OCI-LY1 (cell line): Measurements from ENCODE around the gene DHX32.

Experiments used
- H2AFZ ChIP-seq: fragments of 200-600 bp; sonication (generic), shearing (Covaris generic); 2 replicates; pipeline ENCODE4 v1.6.0; 2014; ENCODE audit warnings: antibody characterized with exemption, mild to moderate bottlenecking, low read length
- H3F3A ChIP-seq: fragments of 200-600 bp; sonication (generic), shearing (Covaris generic); 2 replicates; pipeline ENCODE4 v1.6.0; 2014; ENCODE audit warnings: mild to moderate bottlenecking, antibody characterized with exemption, low read length, moderate library complexity; ENCODE audit not compliant: insufficient read depth
- H3K27ac ChIP-seq: fragments of 200-600 bp; sonication (generic); 2 replicates; pipeline ENCODE4 v1.5.1; 2014; ENCODE audit warnings: low read length, mixed run types, mild to moderate bottlenecking, low read depth; ENCODE audit not compliant: poor library complexity, severe bottlenecking
- H3K27me3 ChIP-seq: fragments of 200-600 bp; sonication (generic); 2 replicates; pipeline ENCODE4 v1.6.0; 2014; ENCODE audit warnings: antibody characterized with exemption, mild to moderate bottlenecking, low read length, moderate library complexity; ENCODE audit not compliant: insufficient read depth
- H3K36me3 ChIP-seq: fragments of 200-600 bp; sonication (generic); 2 replicates; pipeline ENCODE4 v1.6.1; 2014; ENCODE audit warnings: mild to moderate bottlenecking, antibody characterized with exemption, low read length, moderate library complexity, mixed read lengths; ENCODE audit not compliant: insufficient read depth
- H3K4me1 ChIP-seq: fragments of 200-600 bp; sonication (generic); 2 replicates; pipeline ENCODE4 v1.5.1; 2014; ENCODE audit warnings: mild to moderate bottlenecking, low read length, moderate library complexity; ENCODE audit not compliant: insufficient read depth, severe bottlenecking
- H3K4me2 ChIP-seq: fragments of 200-600 bp; sonication (generic), shearing (Covaris generic); 2 replicates; pipeline ENCODE4 v1.6.1; 2014; ENCODE audit warnings: low read length
- H3K4me3 ChIP-seq: fragments of 200-600 bp; sonication (generic); 2 replicates; pipeline ENCODE4 v1.5.1; 2014; ENCODE audit warnings: low read length, low read depth, mild to moderate bottlenecking, mixed read lengths; ENCODE audit not compliant: poor library complexity, severe bottlenecking
- H3K79me2 ChIP-seq: fragments of 200-600 bp; shearing (Covaris generic); 2 replicates; pipeline ENCODE4 v1.6.1; 2016; ENCODE audit warnings: mixed run types, low read length, mixed read lengths; ENCODE audit not compliant: insufficient read depth
- H3K9ac ChIP-seq: fragments of 200-600 bp; sonication (generic), shearing (Covaris generic); 2 replicates; pipeline ENCODE4 v1.6.1; 2014; ENCODE audit warnings: mild to moderate bottlenecking, low read length, mixed read lengths
- H3K9me2 ChIP-seq: fragments of 200-600 bp; sonication (generic), shearing (Covaris generic); 2 replicates; pipeline ENCODE4 v1.6.1; 2014; ENCODE audit warnings: low read depth, mild to moderate bottlenecking, low read length, mixed read lengths
- H3K9me3 ChIP-seq: fragments of 200-600 bp; shearing (Covaris generic); 2 replicates; pipeline ENCODE4 v1.6.1; 2014; ENCODE audit warnings: low read length, mixed read lengths
- H4K20me1 ChIP-seq: fragments of 200-600 bp; sonication (generic), shearing (Covaris generic); 2 replicates; pipeline ENCODE4 v1.6.0; 2016; ENCODE audit warnings: mild to moderate bottlenecking, low read length; ENCODE audit not compliant: insufficient read depth
- EZH2 ChIP-seq: fragments of 200-600 bp; sonication (generic), shearing (Covaris generic); IDR thresholded peaks from 2 replicates; pipeline ENCODE4 v1.8.0; 2017; ENCODE audit warnings: borderline replicate concordance, mixed run types, mild to moderate bottlenecking, antibody characterized with exemption, low read length, moderate library complexity, mixed read lengths
- TF ChIP-seq, protein P1 (sequence below): fragments of 200-600 bp; sonication (generic), shearing (Covaris generic); IDR thresholded peaks from 2 replicates; pipeline ENCODE4 v1.5.1; 2017; ENCODE audit warnings: mild to moderate bottlenecking, antibody characterized with exemption, low read length, moderate library complexity, mixed read lengths

The DHX32 gene

DNA sequence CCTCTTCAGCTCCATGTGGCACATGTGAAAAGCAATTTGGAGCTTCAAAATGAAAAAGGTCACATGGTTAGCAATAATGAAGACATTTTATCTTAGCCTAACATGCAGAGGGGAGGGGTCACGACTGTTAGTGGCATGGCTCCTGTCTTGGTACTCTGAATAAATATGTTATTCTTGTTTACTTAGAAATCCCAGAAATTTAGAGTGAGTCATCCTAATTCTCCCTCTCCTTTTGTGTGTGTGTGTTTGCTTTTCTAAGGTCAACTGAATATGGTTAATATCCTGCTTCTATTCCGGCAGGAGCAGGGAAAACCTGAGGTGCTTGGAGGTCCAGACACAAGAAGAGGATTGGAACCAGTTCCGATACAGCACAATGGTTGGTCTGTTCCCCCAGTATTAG lies 40.1 kb downstream of the DHX32 start:
- H3F3A ChIP-seq: no peaks in the 10 kb centered on the region
- no peaks in the 10 kb centered on the region for H3K9me3 ChIP-seq
- H4K20me1 ChIP-seq: no peaks in the 10 kb centered on the region
- H3K4me1 ChIP-seq: no peaks in the 10 kb centered on the region
- H3K27ac ChIP-seq: no peak overlapping the region
- H3K36me3 ChIP-seq: peaks cover 36% of the 10 kb centered on the region
- H3K4me2 ChIP-seq: no peak overlapping the region
- no peak overlapping the region for H2AFZ ChIP-seq
- no peak overlapping the region for H3K9ac ChIP-seq
- TF ChIP-seq EZH2: no peak
- TF ChIP-seq, protein P1, sequence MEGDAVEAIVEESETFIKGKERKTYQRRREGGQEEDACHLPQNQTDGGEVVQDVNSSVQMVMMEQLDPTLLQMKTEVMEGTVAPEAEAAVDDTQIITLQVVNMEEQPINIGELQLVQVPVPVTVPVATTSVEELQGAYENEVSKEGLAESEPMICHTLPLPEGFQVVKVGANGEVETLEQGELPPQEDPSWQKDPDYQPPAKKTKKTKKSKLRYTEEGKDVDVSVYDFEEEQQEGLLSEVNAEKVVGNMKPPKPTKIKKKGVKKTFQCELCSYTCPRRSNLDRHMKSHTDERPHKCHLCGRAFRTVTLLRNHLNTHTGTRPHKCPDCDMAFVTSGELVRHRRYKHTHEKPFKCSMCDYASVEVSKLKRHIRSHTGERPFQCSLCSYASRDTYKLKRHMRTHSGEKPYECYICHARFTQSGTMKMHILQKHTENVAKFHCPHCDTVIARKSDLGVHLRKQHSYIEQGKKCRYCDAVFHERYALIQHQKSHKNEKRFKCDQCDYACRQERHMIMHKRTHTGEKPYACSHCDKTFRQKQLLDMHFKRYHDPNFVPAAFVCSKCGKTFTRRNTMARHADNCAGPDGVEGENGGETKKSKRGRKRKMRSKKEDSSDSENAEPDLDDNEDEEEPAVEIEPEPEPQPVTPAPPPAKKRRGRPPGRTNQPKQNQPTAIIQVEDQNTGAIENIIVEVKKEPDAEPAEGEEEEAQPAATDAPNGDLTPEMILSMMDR: no peak
- no peaks in the 10 kb centered on the region for H3K9me2 ChIP-seq
- H3K27me3 ChIP-seq: no peaks in the 10 kb centered on the region
- no peak overlapping the region for H3K4me3 ChIP-seq
- no peaks in the 10 kb centered on the region for H3K79me2 ChIP-seq

DNA sequence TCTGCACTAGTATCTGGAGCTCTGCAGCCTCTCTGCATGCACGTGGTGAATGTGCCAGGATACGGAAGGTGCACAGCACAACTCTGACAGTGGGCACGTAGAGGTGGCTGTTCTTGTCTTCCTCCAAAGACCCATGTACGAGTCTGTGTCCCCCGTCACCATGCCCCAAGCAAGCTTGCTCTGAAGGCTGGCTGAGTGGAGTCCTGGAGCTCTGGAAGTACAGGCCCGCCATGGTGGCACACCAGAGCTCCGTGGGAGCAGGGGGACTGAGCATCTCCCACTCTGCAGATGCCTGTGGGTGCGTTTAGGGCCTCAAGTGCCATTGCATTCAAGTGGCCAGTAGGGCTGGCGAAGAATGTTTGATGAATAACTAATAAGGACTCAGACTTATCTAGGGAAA lies 40.7 kb downstream of the DHX32 start:
- Histone ChIP-seq H4K20me1 (no peaks in the 10 kb centered on the region), H3K4me2 (no peak overlapping the region), H3K9me2 (no peaks in the 10 kb centered on the region), H3K9me3 (no peaks in the 10 kb centered on the region), H3F3A (no peaks in the 10 kb centered on the region), H3K79me2 (no peaks in the 10 kb centered on the region), H3K9ac (no peak overlapping the region), H2AFZ (no peak overlapping the region), H3K36me3 (peaks cover 41% of the 10 kb centered on the region), H3K4me1 (no peaks in the 10 kb centered on the region), H3K27me3 (no peaks in the 10 kb centered on the region), H3K4me3 (no peak overlapping the region), H3K27ac (no peak overlapping the region)
- no peak for TF ChIP-seq EZH2
- TF ChIP-seq, protein P1: no peak

DNA sequence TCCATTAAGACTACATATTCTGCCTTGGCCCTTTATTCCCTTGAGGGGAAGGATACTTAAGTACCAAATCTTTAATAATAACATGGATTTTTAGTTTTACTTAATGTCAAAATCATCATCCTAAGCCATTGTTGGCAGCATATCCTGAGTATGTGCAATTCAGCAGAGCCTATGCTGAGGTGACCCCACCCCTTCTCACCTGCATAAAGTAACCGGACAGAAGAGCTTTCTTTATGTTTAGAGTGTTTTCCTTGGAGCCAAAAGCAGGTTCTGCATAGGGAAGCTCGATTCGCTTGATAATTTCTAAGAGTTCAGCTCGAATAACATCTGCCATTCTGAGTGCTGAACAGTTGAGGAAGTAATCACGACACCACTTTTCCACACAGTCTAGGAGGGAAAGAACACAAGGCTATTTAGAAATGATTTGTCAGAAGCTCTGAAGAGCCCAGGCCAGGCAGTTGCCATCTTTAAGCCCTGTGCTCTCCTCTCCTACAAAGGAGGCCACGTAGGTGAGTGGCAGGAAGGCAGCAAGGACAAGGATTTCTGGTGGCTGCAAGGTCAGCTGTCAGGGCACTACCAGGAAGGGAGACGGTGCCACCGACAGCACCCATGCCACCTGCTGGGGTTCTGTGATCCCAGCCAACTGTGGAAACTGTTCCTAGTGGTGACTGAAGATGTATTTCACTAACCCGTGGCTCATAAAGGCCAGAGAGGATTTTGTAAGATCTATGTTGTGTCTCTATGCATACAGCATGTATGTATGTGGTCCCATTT lies 42.1 kb downstream of the DHX32 start:
- H3K9me3 ChIP-seq: no peaks in the 10 kb centered on the region
- H3K9ac ChIP-seq: no peak overlapping the region
- TF ChIP-seq, protein P1: no peak
- TF ChIP-seq EZH2: no peak
- H3K27ac ChIP-seq: no peak overlapping the region
- H3K36me3 ChIP-seq: peaks cover 51% of the 10 kb centered on the region
- H2AFZ ChIP-seq: no peak overlapping the region
- no peaks in the 10 kb centered on the region for H3K4me1 ChIP-seq
- no peaks in the 10 kb centered on the region for H3K9me2 ChIP-seq
- H3K27me3 ChIP-seq: no peaks in the 10 kb centered on the region
- H3K4me2 ChIP-seq: no peak overlapping the region
- no peaks in the 10 kb centered on the region for H3F3A ChIP-seq
- H3K4me3 ChIP-seq: no peak overlapping the region
- no peaks in the 10 kb centered on the region for H3K79me2 ChIP-seq
- H4K20me1 ChIP-seq: no peaks in the 10 kb centered on the region
